ENCODE measurements around the gene NEFH. TPM values are rescaled to one million over a fixed set of nuclear protein-coding genes. Genes with fewer than 3 reads are reported as not detected.

Gene NEFH
- polyA plus RNA-seq, 12 donors = 0.19 to 10.5 (median 2.1) TPM; not detected in 1

Other genes starting within 250 kb of the NEFH start
- 10 to 100 TPM in 11 of 12 donors, not detected in 1; 17.8 to 55.0 (median 20.3) TPM for gene RHBDD3, start 212.2 kb upstream of the NEFH start, polyA plus RNA-seq (ENCODE audit: insufficient read length in 12 of 12)
- gene EWSR1, start 211.9 kb upstream of the NEFH start, polyA plus RNA-seq (ENCODE audit: insufficient read length in 12 of 12) = 100 to 1,000 TPM in 11 of 12 donors, not detected in 1; 138 to 365 (median 171) TPM
- 10 to 100 TPM in 6 of 12 donors, 1 to 10 TPM in 5, not detected in 1; 6.4 to 21.8 (median 10.4) TPM for gene GAS2L1, start 173.6 kb upstream of the NEFH start, polyA plus RNA-seq (ENCODE audit: insufficient read length in 12 of 12)
- gene RASL10A, start 164.5 kb upstream of the NEFH start, polyA plus RNA-seq (ENCODE audit: insufficient read length in 12 of 12) = 1 to 10 TPM in 10 of 12 donors, not detected in 2; 1.2 to 2.5 (median 1.8) TPM
- 10 to 100 TPM in 11 of 12 donors, not detected in 1; 20.6 to 35.7 (median 24.2) TPM for gene AP1B1, start 91.6 kb upstream of the NEFH start, polyA plus RNA-seq (ENCODE audit: insufficient read length in 12 of 12)
- under 1 TPM in 6 of 12 donors, not detected in 6; 0.09 to 0.52 (median 0.25) TPM for gene RFPL1, start 41.6 kb upstream of the NEFH start, polyA plus RNA-seq (ENCODE audit: insufficient read length in 12 of 12)
- gene THOC5, start 73.5 kb downstream of the NEFH start, polyA plus RNA-seq (ENCODE audit: insufficient read length in 12 of 12) = 10 to 100 TPM in 11 of 12 donors, not detected in 1; 18.6 to 30.5 (median 26.1) TPM
- gene NIPSNAP1, start 100.9 kb downstream of the NEFH start, polyA plus RNA-seq (ENCODE audit: insufficient read length in 12 of 12) = 10 to 100 TPM in 11 of 12 donors, not detected in 1; 22.6 to 41.4 (median 29.0) TPM
- 10 to 100 TPM in 11 of 12 donors, not detected in 1; 19.7 to 24.0 (median 22.3) TPM for gene NF2, start 123.4 kb downstream of the NEFH start, polyA plus RNA-seq (ENCODE audit: insufficient read length in 12 of 12)
- under 1 TPM in 9 of 12 donors, not detected in 3; 0.05 to 0.25 (median 0.09) TPM for gene CABP7, start 239.8 kb downstream of the NEFH start, polyA plus RNA-seq (ENCODE audit: insufficient read length in 12 of 12)